ENCODE results near the gene DNAJB11.
"Not testable (repeated sequence)": the region's sequence is repeated elsewhere in the genome, so short reads cannot be mapped to it uniquely, and the experiment has no call there.

Gene DNAJB11

DNA sequence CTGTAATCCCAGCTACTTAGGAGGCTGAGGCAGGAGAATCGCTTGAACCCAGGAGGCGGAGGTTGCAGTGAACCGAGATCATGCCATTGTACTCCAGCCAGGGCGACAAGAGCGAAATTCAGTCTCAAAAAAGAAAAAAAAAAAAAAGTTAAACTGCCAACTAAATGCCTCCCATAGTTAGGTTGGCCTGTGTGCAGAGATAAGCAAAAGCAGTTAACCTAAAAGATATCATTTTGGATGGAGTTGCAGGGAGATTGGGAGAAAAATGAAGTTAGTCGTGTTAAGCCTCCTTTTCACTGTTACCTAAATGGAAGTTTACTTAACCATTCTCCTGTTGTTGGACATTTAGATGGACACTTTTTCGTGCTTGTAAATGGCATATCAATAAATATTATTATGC is 58.2 kb downstream of the DNAJB11 start (continued):
- TF ChIP-seq TSHZ2 (CRISPR knock-in tag; IDR thresholded peaks at IDR 0.05) (no peak), ZNF8 (CRISPR knock-in tag; IDR thresholded peaks at IDR 0.05) (no peak), ZNF70 (CRISPR knock-in tag; IDR thresholded peaks at IDR 0.05) (no peak), SNAI2 (CRISPR knock-in tag; IDR thresholded peaks at IDR 0.05) (no peak), OSR1 (CRISPR knock-in tag; IDR thresholded peaks at IDR 0.05) (no peak), ISL1 (CRISPR knock-in tag; IDR thresholded peaks at IDR 0.05) (no peak)

DNA sequence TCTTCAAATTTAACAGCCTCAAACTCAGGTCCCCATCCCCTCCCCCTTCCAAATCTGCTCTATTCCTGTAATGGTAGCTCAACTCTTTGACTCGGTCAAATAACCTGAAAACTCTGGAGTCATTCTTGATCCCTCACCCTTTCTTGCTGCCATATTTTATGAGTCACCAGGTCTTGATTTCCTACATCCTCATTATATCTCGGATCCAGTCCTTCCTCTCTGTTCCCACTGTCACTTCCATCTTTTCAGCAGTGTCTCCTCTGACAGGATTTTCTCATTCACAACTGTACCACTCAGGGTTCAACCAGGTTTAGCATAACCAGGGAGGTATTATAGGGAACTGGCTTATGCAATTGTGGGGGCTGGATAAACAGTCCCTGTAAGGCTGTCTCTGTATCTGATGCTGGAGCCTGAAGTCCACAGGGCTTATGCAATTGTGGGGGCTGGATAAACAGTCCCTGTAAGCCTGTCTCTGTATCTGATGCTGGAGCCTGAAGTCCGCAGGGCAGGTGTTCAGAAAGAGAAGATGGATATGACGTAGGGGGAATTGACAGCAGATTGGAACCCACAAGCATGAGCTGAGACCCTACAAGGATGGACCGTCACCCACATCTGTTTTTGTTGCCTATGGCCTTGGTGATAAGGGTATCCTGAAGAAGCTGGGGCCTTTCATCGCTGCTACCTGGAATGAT is 60.6 kb downstream of the DNAJB11 start:
- no peak for ATAC-seq
- TF ChIP-seq, protein P1, sequence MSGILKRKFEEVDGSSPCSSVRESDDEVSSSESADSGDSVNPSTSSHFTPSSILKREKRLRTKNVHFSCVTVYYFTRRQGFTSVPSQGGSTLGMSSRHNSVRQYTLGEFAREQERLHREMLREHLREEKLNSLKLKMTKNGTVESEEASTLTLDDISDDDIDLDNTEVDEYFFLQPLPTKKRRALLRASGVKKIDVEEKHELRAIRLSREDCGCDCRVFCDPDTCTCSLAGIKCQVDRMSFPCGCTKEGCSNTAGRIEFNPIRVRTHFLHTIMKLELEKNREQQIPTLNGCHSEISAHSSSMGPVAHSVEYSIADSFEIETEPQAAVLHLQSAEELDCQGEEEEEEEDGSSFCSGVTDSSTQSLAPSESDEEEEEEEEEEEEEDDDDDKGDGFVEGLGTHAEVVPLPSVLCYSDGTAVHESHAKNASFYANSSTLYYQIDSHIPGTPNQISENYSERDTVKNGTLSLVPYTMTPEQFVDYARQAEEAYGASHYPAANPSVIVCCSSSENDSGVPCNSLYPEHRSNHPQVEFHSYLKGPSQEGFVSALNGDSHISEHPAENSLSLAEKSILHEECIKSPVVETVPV (CRISPR knock-in tag; IDR thresholded peaks at IDR 0.05) = no peak

GRCh38 chr3:186633481-186633880 is 63.0 kb downstream of the DNAJB11 start:
- TF ChIP-seq BACH2 (CRISPR knock-in tag; IDR thresholded peaks at IDR 0.05; ENCODE audit: borderline replicate concordance) = no peak
- TF ChIP-seq OSR1 (CRISPR knock-in tag; IDR thresholded peaks at IDR 0.05) = no peak
- no peak for TF ChIP-seq ZFP30 (CRISPR knock-in tag; IDR thresholded peaks at IDR 0.05)
- TF ChIP-seq ARNTL (CRISPR knock-in tag; IDR thresholded peaks at IDR 0.05; ENCODE audit: borderline replicate concordance, low read depth) = no peak
- TF ChIP-seq ESRRG (CRISPR knock-in tag; IDR thresholded peaks at IDR 0.05) = no peak
- TF ChIP-seq, protein P2, sequence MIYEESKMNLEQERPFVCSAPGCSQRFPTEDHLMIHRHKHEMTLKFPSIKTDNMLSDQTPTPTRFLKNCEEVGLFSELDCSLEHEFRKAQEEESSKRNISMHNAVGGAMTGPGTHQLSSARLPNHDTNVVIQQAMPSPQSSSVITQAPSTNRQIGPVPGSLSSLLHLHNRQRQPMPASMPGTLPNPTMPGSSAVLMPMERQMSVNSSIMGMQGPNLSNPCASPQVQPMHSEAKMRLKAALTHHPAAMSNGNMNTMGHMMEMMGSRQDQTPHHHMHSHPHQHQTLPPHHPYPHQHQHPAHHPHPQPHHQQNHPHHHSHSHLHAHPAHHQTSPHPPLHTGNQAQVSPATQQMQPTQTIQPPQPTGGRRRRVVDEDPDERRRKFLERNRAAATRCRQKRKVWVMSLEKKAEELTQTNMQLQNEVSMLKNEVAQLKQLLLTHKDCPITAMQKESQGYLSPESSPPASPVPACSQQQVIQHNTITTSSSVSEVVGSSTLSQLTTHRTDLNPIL (CRISPR knock-in tag; IDR thresholded peaks at IDR 0.05; ENCODE audit: low read depth) = no peak
- TF ChIP-seq, protein P3, sequence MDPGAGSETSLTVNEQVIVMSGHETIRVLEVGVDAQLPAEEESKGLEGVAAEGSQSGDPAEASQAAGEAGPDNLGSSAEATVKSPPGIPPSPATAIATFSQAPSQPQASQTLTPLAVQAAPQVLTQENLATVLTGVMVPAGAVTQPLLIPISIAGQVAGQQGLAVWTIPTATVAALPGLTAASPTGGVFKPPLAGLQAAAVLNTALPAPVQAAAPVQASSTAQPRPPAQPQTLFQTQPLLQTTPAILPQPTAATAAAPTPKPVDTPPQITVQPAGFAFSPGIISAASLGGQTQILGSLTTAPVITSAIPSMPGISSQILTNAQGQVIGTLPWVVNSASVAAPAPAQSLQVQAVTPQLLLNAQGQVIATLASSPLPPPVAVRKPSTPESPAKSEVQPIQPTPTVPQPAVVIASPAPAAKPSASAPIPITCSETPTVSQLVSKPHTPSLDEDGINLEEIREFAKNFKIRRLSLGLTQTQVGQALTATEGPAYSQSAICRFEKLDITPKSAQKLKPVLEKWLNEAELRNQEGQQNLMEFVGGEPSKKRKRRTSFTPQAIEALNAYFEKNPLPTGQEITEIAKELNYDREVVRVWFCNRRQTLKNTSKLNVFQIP (CRISPR knock-in tag; IDR thresholded peaks at IDR 0.05; ENCODE audit: borderline replicate concordance, low read depth) = no peak
- TF ChIP-seq TSHZ2 (CRISPR knock-in tag; IDR thresholded peaks at IDR 0.05) = no peak
- TF ChIP-seq, protein P1 (CRISPR knock-in tag; IDR thresholded peaks at IDR 0.05) = no peak
- no peak for TF ChIP-seq ZFP3 (CRISPR knock-in tag; IDR thresholded peaks at IDR 0.05)
- TF ChIP-seq ZC3H10 (CRISPR knock-in tag; IDR thresholded peaks at IDR 0.05) = no peak
- no peak for TF ChIP-seq TCF4 (CRISPR knock-in tag; IDR thresholded peaks at IDR 0.05; ENCODE audit: borderline replicate concordance)
- TF ChIP-seq ZNF70 (CRISPR knock-in tag; IDR thresholded peaks at IDR 0.05) = no peak
- no peak for TF ChIP-seq CSDC2 (CRISPR knock-in tag; IDR thresholded peaks at IDR 0.05)
- ATAC-seq = no peak

DNA sequence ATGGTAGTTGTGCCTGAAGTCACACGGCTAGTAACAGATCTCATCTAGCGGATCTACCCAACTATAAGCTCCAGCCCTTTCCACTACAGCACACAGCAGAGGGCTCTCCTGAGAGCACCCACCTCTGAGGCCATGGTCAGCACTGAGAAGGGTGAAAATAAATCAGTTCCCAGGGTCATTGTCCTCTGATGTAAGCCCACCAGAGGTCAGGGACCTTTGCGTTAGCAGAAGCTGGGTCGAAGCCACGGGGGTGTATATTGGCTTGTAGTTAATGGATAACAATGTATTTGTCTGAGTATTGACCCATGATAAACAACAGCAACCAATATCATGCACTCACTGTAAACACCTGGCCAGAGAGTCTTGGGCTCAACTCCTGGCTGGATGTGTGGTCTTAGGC is 63.7 kb downstream of the DNAJB11 start:
- not testable (repeated sequence) for ATAC-seq

All from SK-N-SH treated with all-trans-retinoic acid at 6 μM for 48 hours (cell line).